Rectal smooth muscle tissue (tissue), 1 donor: Measurements from ENCODE around the gene OR8U1.
"Not testable (repeated sequence)": the region's sequence is repeated elsewhere in the genome, so short reads cannot be mapped to it uniquely, and the experiment has no call there.

Experiments
- H3K27ac ChIP-seq: one replicate; pipeline ENCODE4 v1.7.0; 2013; ENCODE audit warnings: low read depth, low read length, inconsistent platforms
- H3K27me3 ChIP-seq: one replicate; pipeline ENCODE4 v1.7.0; 2013; ENCODE audit warnings: low read length; ENCODE audit not compliant: control insufficient read depth, insufficient read depth
- H3K36me3 ChIP-seq: one replicate; pipeline ENCODE4 v1.7.0; 2013; ENCODE audit warnings: low read length; ENCODE audit not compliant: control insufficient read depth, insufficient read depth
- H3K4me1 ChIP-seq: one replicate; pipeline ENCODE4 v1.7.0; 2013; ENCODE audit warnings: low read length; ENCODE audit not compliant: control insufficient read depth, insufficient read depth
- H3K4me3 ChIP-seq: one replicate; pipeline ENCODE4 v1.7.0; 2013; ENCODE audit warnings: low read length
- H3K9ac ChIP-seq: one replicate; pipeline ENCODE4 v1.7.0; 2013; ENCODE audit warnings: low read length

The OR8U1 gene

GRCh38 chr11:56375324-56375723, at the start of gene OR8U1:
TSS of gene OR8U1 (plus strand) at chr11:56375624. CDS start at chr11:56375624, 0 bp downstream.
- H3K9ac ChIP-seq, result no peak within 1 kb of the TSS
- no peak within 1 kb of the TSS for H3K4me3 ChIP-seq
- no peaks in the 10 kb centered on the region for H3K4me1 ChIP-seq
- no peak within 1 kb of the TSS for H3K27ac ChIP-seq
- no peaks in the 10 kb centered on the region for H3K36me3 ChIP-seq
- no peaks in the 10 kb centered on the region for H3K27me3 ChIP-seq

GRCh38 chr11:56331861-56332491, 43.4 kb upstream of the OR8U1 start:
- no peak overlapping the region for H3K4me3 ChIP-seq
- no peak overlapping the region for H3K27ac ChIP-seq
- H3K9ac ChIP-seq, result no peak overlapping the region
- H3K4me1 ChIP-seq, result no peaks in the 10 kb centered on the region
- no peaks in the 10 kb centered on the region for H3K36me3 ChIP-seq
- no peaks in the 10 kb centered on the region for H3K27me3 ChIP-seq

- Histone ChIP-seq H3K9ac (no peak overlapping the region), H3K27me3 (no peaks in the 10 kb centered on the region), H3K4me1 (no peaks in the 10 kb centered on the region)
Measured at GRCh38 chr11:56333156-56333555, 42.3 kb upstream of the OR8U1 start.

GRCh38 chr11:56340289-56340688, 35.1 kb upstream of the OR8U1 start:
- no peak overlapping the region for H3K9ac ChIP-seq
- H3K4me1 ChIP-seq, result no peaks in the 10 kb centered on the region
- H3K27ac ChIP-seq, result no peak overlapping the region
- H3K4me3 ChIP-seq, result no peak overlapping the region
- H3K27me3 ChIP-seq, result no peaks in the 10 kb centered on the region
- no peaks in the 10 kb centered on the region for H3K36me3 ChIP-seq

More at GRCh38 chr11:56333156-56333555, 42.3 kb upstream of the OR8U1 start:
- Histone ChIP-seq H3K36me3 (no peaks in the 10 kb centered on the region), H3K27ac (no peak overlapping the region), H3K4me3 (no peak overlapping the region)

- H3K4me3 ChIP-seq, result no peak within 1 kb of the TSS
Measured at GRCh38 chr11:56345739-56346138, 29.7 kb upstream of the OR8U1 start, which contains the start of gene OR8K1. TSS of gene OR8K1 (plus strand) at chr11:56346039. CDS start at chr11:56346039, 0 bp downstream.

GRCh38 chr11:56353991-56354390, 21.4 kb upstream of the OR8U1 start, which contains the start of gene OR8J1:
TSS of gene OR8J1 (plus strand) at chr11:56354291. CDS start at chr11:56360247, 5,956 bp downstream.
- no peaks in the 10 kb centered on the region for H3K4me1 ChIP-seq
- no peaks in the 10 kb centered on the region for H3K27me3 ChIP-seq
- no peaks in the 10 kb centered on the region for H3K36me3 ChIP-seq
- H3K4me3 ChIP-seq, result no peak within 1 kb of the TSS
- H3K27ac ChIP-seq, result no peak within 1 kb of the TSS
- H3K9ac ChIP-seq, result no peak within 1 kb of the TSS

More at GRCh38 chr11:56345739-56346138, 29.7 kb upstream of the OR8U1 start, which contains the start of gene OR8K1:
- Histone ChIP-seq H3K9ac (no peak within 1 kb of the TSS), H3K4me1 (no peaks in the 10 kb centered on the region), H3K36me3 (no peaks in the 10 kb centered on the region), H3K27ac (no peak within 1 kb of the TSS), H3K27me3 (no peaks in the 10 kb centered on the region)

- H3K4me1 ChIP-seq, result no peaks in the 10 kb centered on the region
- H3K27ac ChIP-seq, result no peak overlapping the region
Measured at GRCh38 chr11:56380120-56380519, 4.7 kb downstream of the OR8U1 start.

GRCh38 chr11:56394381-56394780, 19.0 kb downstream of the OR8U1 start:
- no peak overlapping the region for H3K4me3 ChIP-seq
- no peaks in the 10 kb centered on the region for H3K4me1 ChIP-seq
- no peaks in the 10 kb centered on the region for H3K36me3 ChIP-seq
- no peak overlapping the region for H3K9ac ChIP-seq
- H3K27me3 ChIP-seq, result no peaks in the 10 kb centered on the region
- H3K27ac ChIP-seq, result no peak overlapping the region

More at GRCh38 chr11:56380120-56380519, 4.7 kb downstream of the OR8U1 start:
- H3K9ac ChIP-seq, result no peak overlapping the region
- H3K27me3 ChIP-seq, result no peaks in the 10 kb centered on the region
- no peak overlapping the region for H3K4me3 ChIP-seq
- H3K36me3 ChIP-seq, result no peaks in the 10 kb centered on the region

GRCh38 chr11:56396047-56396446, 20.6 kb downstream of the OR8U1 start:
- Histone ChIP-seq H3K36me3 (no peaks in the 10 kb centered on the region), H3K27ac (no peak overlapping the region), H3K27me3 (no peaks in the 10 kb centered on the region), H3K4me3 (no peak overlapping the region), H3K9ac (no peak overlapping the region), H3K4me1 (no peaks in the 10 kb centered on the region)

- H3K4me3 ChIP-seq, H3K27ac ChIP-seq, H3K27me3 ChIP-seq, H3K4me1 ChIP-seq, H3K36me3 ChIP-seq, H3K9ac ChIP-seq: not testable (repeated sequence)
Measured at GRCh38 chr11:56401858-56402461, 26.5 kb downstream of the OR8U1 start.

- no peak overlapping the region for H3K4me3 ChIP-seq
- no peaks in the 10 kb centered on the region for H3K36me3 ChIP-seq
- no peaks in the 10 kb centered on the region for H3K27me3 ChIP-seq
- H3K9ac ChIP-seq, result no peak overlapping the region
- no peaks in the 10 kb centered on the region for H3K4me1 ChIP-seq
- no peak overlapping the region for H3K27ac ChIP-seq
Measured at GRCh38 chr11:56404393-56404792, 29.0 kb downstream of the OR8U1 start.

- Histone ChIP-seq H3K36me3 (no peaks in the 10 kb centered on the region), H3K27me3 (no peaks in the 10 kb centered on the region), H3K9ac (no peak overlapping the region), H3K4me1 (no peaks in the 10 kb centered on the region), H3K4me3 (no peak overlapping the region), H3K27ac (no peak overlapping the region)
Measured at GRCh38 chr11:56410801-56411200, 35.4 kb downstream of the OR8U1 start.

GRCh38 chr11:56412396-56412795, 37.0 kb downstream of the OR8U1 start, which contains the start of gene OR5AL1:
TSS of gene OR5AL1 (plus strand) at chr11:56412696.
- no peaks in the 10 kb centered on the region for H3K27me3 ChIP-seq
- H3K4me3 ChIP-seq, result no peak within 1 kb of the TSS
- no peaks in the 10 kb centered on the region for H3K4me1 ChIP-seq

More at GRCh38 chr11:56412396-56412795, 37.0 kb downstream of the OR8U1 start, which contains the start of gene OR5AL1:
- Histone ChIP-seq H3K9ac (no peak within 1 kb of the TSS), H3K36me3 (no peaks in the 10 kb centered on the region), H3K27ac (no peak within 1 kb of the TSS)
